Stimulated activated memory B cell treated with anti-CD40 and anti-IgM and Interleukin-4, amounts not matched to agents 10 μg/mL and 1 μg/mL and 100 μg/mL, for 72 hours (primary cell): ENCODE results near the gene ACVRL1.

ENCODE experiments used
- ATAC-seq: fragments of 150-1000 bp; cut with Tn5 transposase; 2 replicates; pipeline ENCODE4 v1.10.0; 2021
- H3K27ac Mint-ChIP-seq: one replicate; pipeline ENCODE4 v1.8.0; 2022; ENCODE audit warnings: mild to moderate bottlenecking, mixed read lengths
- H3K27me3 Mint-ChIP-seq: one replicate; pipeline ENCODE4 v1.8.0; 2022; ENCODE audit warnings: mixed read lengths
- H3K36me3 Mint-ChIP-seq: one replicate; pipeline ENCODE4 v1.8.0; 2022; ENCODE audit warnings: mixed read lengths
- H3K4me1 Mint-ChIP-seq: one replicate; pipeline ENCODE4 v1.8.0; 2022; ENCODE audit warnings: mixed read lengths
- H3K4me3 Mint-ChIP-seq: one replicate; pipeline ENCODE4 v1.8.0; 2022; ENCODE audit warnings: mild to moderate bottlenecking, moderate library complexity, mixed read lengths
- H3K9me3 Mint-ChIP-seq: one replicate; pipeline ENCODE4 v1.8.0; 2022; ENCODE audit warnings: mixed read lengths

Gene ACVRL1

DNA sequence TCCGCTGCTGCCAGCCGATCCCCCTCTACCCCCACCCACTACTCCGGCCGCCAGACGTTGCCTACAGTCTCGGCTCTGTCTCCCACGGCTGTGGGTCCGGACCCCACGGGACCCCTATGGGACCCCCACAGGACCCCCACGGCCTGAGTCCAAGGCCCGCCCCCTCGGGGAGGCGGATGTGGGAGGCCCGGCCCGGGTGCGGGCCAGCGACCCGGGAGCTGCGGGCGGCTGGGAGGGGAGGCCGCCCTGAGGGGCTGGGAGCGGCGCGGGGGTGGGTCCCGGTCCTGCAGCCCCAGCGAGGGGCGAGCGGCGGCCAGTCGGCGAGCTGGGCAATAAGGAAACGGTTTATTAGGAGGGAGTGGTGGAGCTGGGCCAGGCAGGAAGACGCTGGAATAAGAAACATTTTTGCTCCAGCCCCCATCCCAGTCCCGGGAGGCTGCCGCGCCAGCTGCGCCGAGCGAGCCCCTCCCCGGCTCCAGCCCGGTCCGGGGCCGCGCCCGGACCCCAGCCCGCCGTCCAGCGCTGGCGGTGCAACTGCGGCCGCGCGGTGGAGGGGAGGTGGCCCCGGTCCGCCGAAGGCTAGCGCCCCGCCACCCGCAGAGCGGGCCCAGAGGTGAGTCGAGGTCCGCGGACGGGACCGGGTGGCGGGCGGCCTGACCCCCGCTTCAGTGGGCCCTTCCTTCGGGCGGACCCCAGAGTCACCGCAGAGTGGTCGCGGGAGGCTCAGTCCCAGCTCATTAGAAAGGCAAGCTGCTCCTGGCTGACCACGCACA is at the start of gene ACVRL1:
Gene ACVRL1 (plus strand): TSS at position 422 of the 773 bp plus-strand sequence. CDS start 4,971 bp downstream, outside the sequence.
- H3K27me3 Mint-ChIP-seq = peaks cover 66% of the 10 kb centered on the region
- ATAC-seq = peak; percentile 51

DNA sequence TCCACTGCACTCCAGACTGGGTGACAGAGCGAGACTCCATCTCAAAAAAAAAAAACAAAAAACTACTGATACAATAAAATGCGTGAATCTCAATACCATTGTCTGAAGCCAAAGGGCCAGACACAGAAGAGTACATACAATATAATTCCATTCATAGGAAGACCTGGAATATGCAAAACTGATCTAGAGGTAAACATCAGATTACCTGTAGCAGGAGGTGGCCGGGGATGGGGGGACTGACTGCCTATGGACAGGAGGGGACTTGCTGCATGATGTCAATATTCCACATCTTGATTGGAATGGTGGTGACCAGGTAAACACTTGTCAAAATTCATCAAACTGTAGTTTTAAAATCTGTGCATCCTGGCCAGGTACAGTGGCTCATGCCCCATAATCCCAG is 46.3 kb upstream of the ACVRL1 start:
- ATAC-seq = no peak
- H3K9me3 Mint-ChIP-seq = no peaks in the 10 kb centered on the region
- no peak overlapping the region for H3K4me3 Mint-ChIP-seq
- H3K27ac Mint-ChIP-seq = no peak overlapping the region
- peaks cover 14% of the 10 kb centered on the region for H3K4me1 Mint-ChIP-seq
- H3K36me3 Mint-ChIP-seq = no peaks in the 10 kb centered on the region
- peaks cover 88% of the 10 kb centered on the region for H3K27me3 Mint-ChIP-seq

More for the DNA sequence above, at the start of gene ACVRL1:
- Mint-ChIP-seq H3K36me3 (no peaks in the 10 kb centered on the region), H3K4me3 (no peak within 1 kb of the TSS), H3K4me1 (peaks cover 13% of the 10 kb centered on the region), H3K9me3 (no peaks in the 10 kb centered on the region), H3K27ac (no peak within 1 kb of the TSS)

DNA sequence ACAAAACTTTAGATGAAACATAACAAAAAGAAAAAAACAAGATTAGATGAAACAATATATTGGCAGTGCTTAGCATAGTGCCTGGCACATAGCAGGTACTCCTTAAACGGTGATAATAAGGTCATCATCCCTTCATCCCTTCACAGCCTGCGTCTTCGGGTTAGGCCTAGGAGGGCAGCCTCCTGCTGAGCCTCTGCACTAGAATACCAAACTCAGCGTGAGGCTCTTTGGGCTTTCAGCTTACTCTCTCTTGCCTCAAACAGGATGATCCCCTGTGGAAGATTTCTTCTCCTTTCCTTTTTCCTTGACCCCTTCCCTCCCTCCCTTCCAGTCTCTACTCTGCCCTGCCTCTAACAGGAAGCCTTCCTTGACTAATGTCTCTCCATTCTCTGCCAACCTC is 44.4 kb upstream of the ACVRL1 start:
- Mint-ChIP-seq H3K36me3 (no peaks in the 10 kb centered on the region), H3K27me3 (peaks cover 88% of the 10 kb centered on the region)

DNA sequence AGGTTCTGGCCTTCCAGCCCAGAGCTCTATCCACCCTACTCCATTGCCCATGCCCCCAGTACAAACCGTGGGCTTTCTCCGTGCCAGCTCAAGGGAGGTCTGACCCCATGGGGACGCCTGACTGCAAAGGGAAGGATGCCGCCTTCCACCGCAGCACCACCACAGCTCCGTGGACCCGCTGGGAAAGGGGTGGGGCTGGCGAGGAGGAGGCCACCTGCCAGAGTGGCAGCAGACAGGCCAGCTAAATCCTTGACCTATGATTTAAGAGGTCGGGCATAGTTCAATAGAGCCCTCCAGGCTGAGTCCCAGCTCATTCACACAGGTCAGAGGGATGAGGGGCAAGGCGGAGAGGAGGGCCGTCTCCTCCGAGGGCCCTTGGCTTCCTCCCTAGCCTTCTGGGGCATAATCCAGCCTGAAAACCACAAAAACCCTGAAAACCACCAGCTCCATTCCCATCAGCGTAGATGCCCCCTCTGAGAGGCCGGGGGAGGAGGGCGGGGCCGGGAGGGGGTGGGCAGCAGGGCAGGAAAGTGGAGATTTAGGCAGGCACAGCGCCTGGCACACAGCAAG is 43.9 kb upstream of the ACVRL1 start:
- Mint-ChIP-seq H3K27ac (no peak overlapping the region), H3K4me3 (peak overlapping the region; percentile 24), H3K27me3 (peaks cover 93% of the 10 kb centered on the region), H3K4me1 (peaks cover 14% of the 10 kb centered on the region), H3K36me3 (no peaks in the 10 kb centered on the region), H3K9me3 (no peaks in the 10 kb centered on the region)
- peak; percentile 17 for ATAC-seq

More for the DNA sequence above, 44.4 kb upstream of the ACVRL1 start:
- ATAC-seq = no peak
- no peaks in the 10 kb centered on the region for H3K9me3 Mint-ChIP-seq
- no peak overlapping the region for H3K27ac Mint-ChIP-seq
- H3K4me1 Mint-ChIP-seq = peaks cover 14% of the 10 kb centered on the region
- H3K4me3 Mint-ChIP-seq = no peak overlapping the region

DNA sequence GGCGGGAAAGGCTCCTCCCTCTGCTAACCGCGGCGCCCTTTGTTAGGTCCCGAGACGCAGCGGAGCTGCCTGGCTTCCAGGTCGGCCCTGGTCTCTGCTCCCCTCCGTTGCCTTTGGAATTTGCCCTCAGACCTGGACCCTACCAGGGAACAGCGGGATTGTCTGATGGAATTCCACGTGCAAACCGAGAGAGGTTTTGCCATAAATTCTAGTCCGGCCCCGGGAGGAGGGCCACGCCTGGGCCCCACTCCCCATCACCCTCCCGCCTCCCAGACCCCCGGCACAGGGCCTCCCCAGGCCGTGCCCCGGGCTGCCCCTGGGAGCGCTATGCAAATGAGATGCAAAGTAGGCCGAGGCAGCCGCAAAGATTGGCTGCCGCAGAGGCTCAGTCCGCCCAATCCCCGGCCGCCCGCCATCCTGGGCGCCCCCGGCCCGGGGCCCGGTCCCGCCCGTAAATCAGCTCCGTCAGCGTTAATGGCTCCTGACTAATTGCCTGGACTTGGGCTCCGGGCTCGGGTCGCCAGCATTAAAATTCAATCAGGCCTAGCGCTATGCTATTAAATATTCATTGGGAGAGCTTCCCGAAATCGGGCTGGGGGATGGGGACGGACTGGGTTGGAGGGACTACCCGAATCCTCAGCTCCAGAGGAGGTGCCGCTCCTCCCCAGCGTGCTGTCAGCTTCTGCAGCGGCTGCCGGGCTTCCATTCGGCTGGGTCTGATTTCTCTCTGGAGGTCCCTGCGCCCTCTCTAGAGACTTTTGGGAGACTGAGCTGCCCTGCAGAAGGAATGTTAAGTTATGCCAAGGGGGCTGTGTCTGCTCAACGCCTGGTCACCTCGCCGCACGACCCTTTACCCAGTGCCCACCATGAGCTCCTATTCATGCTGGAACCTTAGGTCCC is 43.1 kb upstream of the ACVRL1 start:
- H3K4me3 Mint-ChIP-seq = peak overlapping the region; percentile 29
- peak; percentile 28 for ATAC-seq

DNA sequence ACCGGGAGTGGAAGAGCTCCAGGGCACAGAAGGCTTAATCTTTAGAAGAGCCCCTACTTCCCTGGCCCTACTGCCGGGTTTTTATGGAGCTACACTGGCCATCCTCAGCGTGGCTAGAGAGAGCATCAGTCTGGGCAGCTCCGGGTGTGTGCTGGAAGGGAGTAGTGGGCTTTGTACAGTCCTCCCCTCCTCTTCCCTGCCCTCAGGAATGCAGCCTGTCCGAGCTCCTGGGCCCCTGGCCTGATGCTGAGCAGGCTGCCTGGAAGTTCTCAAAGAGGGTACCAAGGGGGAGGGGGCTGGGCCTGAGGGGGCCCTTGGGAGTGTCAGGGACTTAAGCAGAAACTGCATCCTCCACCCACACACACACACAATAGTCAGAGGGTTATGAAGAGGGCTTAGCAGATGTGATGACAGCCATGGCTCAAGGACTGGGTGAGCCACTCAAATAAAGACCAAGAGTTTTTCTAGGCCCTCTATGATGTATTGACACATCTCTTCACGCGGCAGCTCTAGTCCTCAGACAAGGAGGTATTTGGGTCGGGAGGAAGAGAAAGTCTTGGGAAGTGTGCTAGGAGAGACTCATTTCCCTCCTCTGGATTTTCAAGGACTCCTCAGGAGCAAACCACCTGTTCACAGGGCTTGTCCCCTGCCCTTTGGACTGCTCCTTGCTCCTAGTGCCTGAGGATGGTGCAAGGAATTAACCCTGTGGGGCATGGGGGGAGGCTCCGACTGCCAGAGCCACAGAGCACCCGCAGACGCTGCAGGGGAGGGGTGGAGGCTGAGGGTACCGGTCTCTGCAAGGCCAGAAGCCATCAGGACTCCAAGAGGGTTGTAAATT is 42.3 kb upstream of the ACVRL1 start:
- no peak overlapping the region for H3K27ac Mint-ChIP-seq
- H3K27me3 Mint-ChIP-seq = peaks cover 97% of the 10 kb centered on the region
- peaks cover 26% of the 10 kb centered on the region for H3K4me1 Mint-ChIP-seq
- no peak for ATAC-seq
- H3K4me3 Mint-ChIP-seq = no peak overlapping the region
- no peaks in the 10 kb centered on the region for H3K36me3 Mint-ChIP-seq
- no peaks in the 10 kb centered on the region for H3K9me3 Mint-ChIP-seq

More for the DNA sequence above, 43.1 kb upstream of the ACVRL1 start:
- Mint-ChIP-seq H3K9me3 (no peaks in the 10 kb centered on the region), H3K4me1 (peaks cover 20% of the 10 kb centered on the region), H3K27ac (no peak overlapping the region), H3K36me3 (no peaks in the 10 kb centered on the region), H3K27me3 (peaks cover 97% of the 10 kb centered on the region)

DNA sequence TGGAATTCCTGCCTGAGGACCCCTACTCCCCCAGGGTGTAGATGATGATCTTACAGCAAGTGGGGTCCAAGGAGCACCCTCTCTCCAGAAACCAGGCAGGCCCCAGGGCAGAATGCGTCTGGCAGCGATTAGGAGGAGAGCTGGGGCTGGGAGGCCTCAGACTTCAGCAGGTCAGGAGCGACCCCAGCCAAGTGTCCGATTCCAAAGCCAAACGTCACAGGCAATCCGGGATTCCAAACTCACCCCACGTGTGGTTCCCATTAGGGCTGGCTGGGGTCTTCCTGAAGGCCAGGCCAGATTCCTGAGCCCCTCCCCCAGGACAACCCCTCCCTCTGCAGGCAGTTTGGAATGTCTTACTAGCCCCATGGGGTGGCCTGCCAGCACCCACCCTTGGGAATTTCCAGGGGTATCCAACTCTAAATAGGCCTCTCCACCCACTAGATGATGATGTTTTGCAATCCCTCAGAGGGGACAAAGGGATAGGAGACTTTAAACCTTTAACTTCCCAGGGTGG is 41.5 kb upstream of the ACVRL1 start:
- peaks cover 97% of the 10 kb centered on the region for H3K27me3 Mint-ChIP-seq
- no peak overlapping the region for H3K4me3 Mint-ChIP-seq
- ATAC-seq = no peak
- H3K9me3 Mint-ChIP-seq = no peaks in the 10 kb centered on the region
- no peak overlapping the region for H3K27ac Mint-ChIP-seq
- H3K4me1 Mint-ChIP-seq = peaks cover 34% of the 10 kb centered on the region
- H3K36me3 Mint-ChIP-seq = no peaks in the 10 kb centered on the region

DNA sequence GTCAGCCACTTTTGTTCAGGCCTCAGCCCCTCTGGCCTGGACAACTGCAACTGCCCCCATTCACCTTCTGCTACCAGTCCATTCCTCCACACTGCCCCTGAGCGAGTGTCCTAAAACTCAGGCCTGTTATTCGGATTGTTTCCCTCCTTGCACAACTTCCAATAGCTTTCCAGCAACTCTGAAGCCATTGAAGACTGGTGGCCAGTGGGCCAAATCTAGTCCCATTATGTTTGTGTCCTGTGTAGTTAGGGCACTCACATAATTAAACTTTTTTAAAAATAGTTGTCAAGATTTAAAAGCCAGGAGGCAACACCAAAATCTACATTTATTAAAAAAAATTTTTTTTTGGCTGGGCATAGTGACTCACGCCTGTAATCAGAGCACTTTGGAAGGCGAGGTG is 41.0 kb upstream of the ACVRL1 start:
- Mint-ChIP-seq H3K27ac (no peak overlapping the region), H3K9me3 (no peaks in the 10 kb centered on the region), H3K4me3 (no peak overlapping the region), H3K27me3 (peaks cover 97% of the 10 kb centered on the region), H3K36me3 (no peaks in the 10 kb centered on the region), H3K4me1 (peaks cover 38% of the 10 kb centered on the region)
- no peak for ATAC-seq

DNA sequence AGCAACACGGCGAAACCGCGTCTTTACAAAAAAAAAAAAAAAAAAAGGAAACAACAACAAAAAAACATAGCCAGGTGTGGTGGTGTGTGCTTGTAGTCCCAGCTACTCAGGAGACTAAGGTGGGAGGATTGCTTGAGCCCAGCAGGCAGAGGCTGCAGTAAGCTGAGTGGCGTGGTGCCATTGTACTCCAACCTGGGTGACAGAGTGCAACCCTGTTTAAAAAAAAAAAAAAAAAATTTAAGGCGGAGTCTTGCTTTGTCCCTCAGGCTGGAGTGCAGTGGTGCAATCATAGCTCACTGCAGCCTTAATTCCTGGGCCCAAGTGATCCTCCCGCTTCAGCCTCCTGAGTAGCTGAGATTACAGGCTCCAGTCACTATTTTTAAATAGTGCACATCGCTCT is 40.5 kb upstream of the ACVRL1 start:
- no peak for ATAC-seq

DNA sequence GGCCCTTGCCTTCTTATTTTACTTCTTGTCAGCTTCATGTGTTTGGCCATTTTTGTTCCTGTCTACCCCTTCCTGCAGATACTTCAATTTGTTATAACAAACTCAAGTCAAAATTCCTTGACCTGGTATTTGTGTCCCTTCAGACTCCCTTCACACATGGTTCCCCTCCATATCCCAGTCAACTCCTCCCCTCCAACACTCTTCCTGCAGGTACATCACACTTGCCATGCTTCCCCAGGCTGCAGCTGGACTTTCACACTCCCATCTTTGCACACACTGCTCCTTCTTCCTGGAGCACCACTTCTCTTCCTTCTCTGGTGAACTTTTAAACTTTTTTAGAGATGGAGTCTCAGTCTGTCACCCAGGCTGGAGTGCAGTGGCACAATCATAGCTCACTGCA is 39.9 kb upstream of the ACVRL1 start:
- no peaks in the 10 kb centered on the region for H3K36me3 Mint-ChIP-seq
- peaks cover 38% of the 10 kb centered on the region for H3K4me1 Mint-ChIP-seq
- H3K4me3 Mint-ChIP-seq = no peak overlapping the region
- H3K9me3 Mint-ChIP-seq = no peaks in the 10 kb centered on the region
- H3K27ac Mint-ChIP-seq = no peak overlapping the region
- no peak for ATAC-seq
- peaks cover 94% of the 10 kb centered on the region for H3K27me3 Mint-ChIP-seq

More for the DNA sequence above, 40.5 kb upstream of the ACVRL1 start:
- Mint-ChIP-seq H3K4me3 (no peak overlapping the region), H3K4me1 (peaks cover 38% of the 10 kb centered on the region), H3K27ac (no peak overlapping the region), H3K36me3 (no peaks in the 10 kb centered on the region), H3K9me3 (no peaks in the 10 kb centered on the region), H3K27me3 (peaks cover 97% of the 10 kb centered on the region)

DNA sequence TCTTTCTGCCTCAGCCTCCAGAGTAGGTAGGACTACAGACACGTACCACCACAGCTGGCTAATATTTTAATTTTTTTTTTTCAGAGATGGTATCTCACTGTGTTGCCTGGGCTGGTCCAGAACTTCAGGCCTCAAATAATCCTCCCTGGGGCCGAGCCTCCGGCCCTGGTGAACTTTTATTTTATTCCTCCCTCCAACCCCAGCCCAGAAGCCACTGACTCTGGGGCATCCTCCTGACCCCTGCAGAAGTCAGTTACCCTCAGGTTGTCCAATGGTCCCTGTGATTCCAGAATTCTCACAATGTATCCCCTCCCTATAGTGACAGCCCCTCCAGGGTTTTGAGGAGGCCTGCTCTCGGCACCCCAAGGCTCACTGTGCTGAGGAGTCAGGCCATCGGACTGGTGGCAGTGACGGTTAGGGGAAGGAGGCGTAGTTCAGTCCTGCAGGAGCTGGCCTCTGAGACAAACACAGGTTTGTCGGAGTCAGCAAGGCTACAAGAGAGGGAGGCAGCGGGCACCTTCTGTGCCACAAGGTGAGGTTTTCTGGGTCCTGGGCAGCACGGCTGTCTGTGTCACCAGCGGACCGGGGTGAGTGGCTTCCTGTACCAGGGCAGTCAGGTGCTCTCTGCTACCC is 39.4 kb upstream of the ACVRL1 start:
- Mint-ChIP-seq H3K4me1 (peaks cover 38% of the 10 kb centered on the region), H3K9me3 (no peaks in the 10 kb centered on the region), H3K27me3 (peaks cover 89% of the 10 kb centered on the region), H3K36me3 (no peaks in the 10 kb centered on the region), H3K4me3 (no peak overlapping the region), H3K27ac (no peak overlapping the region)
- ATAC-seq = no peak

DNA sequence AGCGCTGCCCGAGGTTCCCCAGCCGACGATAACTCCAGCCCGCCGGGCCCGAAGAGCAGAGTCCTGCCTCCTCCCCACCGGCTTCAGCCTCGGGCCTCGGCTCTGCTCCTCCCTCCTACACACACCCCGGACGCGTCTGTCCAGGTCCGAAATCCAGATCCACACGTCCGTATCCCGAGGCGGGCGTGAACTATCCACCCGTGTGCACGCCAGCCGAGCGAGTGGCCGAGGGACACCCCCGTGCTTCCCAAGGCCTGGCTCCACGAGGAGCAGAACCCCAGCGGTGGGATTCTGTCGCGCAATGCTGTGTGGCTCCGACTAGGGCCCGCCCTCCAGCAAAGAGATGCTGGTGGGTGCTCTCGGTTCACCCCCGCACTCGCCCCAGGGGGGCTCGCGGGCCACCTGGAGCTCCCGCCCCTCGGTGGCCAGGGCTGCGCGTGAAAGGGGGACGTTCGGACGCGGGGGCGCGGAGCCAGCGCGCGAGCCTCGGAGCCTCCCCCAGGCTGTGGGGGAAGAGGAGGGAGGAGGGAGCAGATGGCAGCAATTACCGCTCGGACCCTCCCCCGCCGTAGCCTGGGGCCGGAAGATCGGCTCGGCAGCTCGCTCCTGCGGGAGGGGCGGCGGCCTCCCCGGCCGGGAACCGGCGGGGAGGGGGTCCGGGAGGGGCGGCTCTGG is 38.3 kb upstream of the ACVRL1 start:
- Mint-ChIP-seq H3K9me3 (no peaks in the 10 kb centered on the region), H3K4me1 (peaks cover 31% of the 10 kb centered on the region), H3K36me3 (no peaks in the 10 kb centered on the region), H3K27ac (no peak overlapping the region), H3K27me3 (peaks cover 78% of the 10 kb centered on the region), H3K4me3 (peak overlapping the region; percentile 38)
- ATAC-seq = peak; percentile 2

DNA sequence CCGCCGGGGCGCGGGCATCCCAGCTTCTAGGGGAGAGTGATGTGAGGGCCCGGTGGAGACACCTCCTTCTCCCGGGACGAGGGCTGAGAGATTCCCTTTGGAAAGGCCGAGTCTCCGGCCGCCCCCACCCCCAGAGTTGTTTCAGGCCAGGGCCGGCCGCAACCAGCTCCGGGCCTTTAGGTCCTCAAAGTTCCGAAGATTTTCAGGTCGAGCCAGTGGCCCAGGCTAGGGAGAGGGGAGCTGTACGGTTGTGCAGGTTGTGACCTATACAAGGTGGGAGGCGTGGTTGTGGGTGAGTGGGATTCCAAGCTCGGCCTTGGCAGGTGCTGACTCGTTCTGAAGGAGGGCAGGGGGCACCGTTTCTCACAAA is 37.8 kb upstream of the ACVRL1 start:
- Mint-ChIP-seq H3K9me3 (no peaks in the 10 kb centered on the region), H3K4me3 (no peak overlapping the region), H3K36me3 (no peaks in the 10 kb centered on the region), H3K4me1 (peaks cover 29% of the 10 kb centered on the region), H3K27ac (no peak overlapping the region), H3K27me3 (peaks cover 74% of the 10 kb centered on the region)
- ATAC-seq = no peak

DNA sequence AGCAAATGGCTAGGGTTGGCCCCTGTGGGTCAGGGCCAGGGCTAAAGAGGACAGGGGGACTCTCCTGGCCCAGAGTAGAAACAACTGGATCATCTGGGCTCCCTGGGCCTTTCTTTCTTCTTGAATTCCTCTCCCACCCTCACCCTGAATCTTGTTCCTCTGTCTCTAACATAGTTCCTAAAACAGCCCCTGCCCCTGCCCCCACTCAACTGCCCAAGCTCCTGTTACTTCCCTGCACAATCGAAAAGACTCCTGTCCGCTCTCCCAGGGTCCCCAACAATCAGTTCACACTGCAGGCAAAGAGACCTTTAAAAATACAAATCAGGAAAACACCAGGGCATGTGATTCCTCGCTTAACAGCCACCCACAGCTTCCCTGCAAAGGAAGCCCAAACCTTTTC is 37.4 kb upstream of the ACVRL1 start:
- Mint-ChIP-seq H3K27ac (no peak overlapping the region), H3K9me3 (no peaks in the 10 kb centered on the region), H3K36me3 (no peaks in the 10 kb centered on the region), H3K27me3 (peaks cover 70% of the 10 kb centered on the region), H3K4me1 (peaks cover 25% of the 10 kb centered on the region), H3K4me3 (no peak overlapping the region)
- ATAC-seq = no peak
